ENCODE results near the gene CATSPERE.

DNA sequence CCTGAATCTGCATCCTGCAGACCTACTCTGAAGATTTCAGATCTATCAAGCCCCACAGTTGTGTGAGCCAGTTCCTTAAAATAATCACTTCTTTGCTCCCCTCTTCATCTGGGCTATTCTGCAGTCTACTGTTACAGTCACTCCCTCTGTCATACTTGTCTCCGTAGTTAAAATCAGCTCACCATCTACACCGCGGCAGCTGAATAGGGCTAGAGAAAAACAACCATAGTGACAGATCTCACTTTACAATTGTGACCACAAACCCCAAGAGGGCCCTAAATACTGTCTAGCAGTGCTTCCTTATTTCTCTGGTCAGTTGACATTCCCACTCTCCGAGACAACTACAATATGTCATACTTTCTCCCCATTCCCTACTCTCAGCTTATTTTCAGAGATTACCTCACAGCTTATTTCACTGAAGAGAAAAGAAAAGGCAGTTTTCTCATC is 204.7 kb downstream of the CATSPERE start:
- no peak for TF ChIP-seq POLR2AphosphoS5 (IDR thresholded peaks at IDR 0.05)
- TF ChIP-seq, protein P1, sequence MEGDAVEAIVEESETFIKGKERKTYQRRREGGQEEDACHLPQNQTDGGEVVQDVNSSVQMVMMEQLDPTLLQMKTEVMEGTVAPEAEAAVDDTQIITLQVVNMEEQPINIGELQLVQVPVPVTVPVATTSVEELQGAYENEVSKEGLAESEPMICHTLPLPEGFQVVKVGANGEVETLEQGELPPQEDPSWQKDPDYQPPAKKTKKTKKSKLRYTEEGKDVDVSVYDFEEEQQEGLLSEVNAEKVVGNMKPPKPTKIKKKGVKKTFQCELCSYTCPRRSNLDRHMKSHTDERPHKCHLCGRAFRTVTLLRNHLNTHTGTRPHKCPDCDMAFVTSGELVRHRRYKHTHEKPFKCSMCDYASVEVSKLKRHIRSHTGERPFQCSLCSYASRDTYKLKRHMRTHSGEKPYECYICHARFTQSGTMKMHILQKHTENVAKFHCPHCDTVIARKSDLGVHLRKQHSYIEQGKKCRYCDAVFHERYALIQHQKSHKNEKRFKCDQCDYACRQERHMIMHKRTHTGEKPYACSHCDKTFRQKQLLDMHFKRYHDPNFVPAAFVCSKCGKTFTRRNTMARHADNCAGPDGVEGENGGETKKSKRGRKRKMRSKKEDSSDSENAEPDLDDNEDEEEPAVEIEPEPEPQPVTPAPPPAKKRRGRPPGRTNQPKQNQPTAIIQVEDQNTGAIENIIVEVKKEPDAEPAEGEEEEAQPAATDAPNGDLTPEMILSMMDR (IDR thresholded peaks at IDR 0.05) = no peak
- TF ChIP-seq POLR2A (IDR thresholded peaks at IDR 0.05) = no peak
